CD4-positive, alpha-beta T cell treated with Interleukin-4 for 1 hour (primary cell): ENCODE data around the gene COPE.
"Not testable (repeated sequence)": the region's sequence is repeated elsewhere in the genome, so short reads cannot be mapped to it uniquely, and the experiment has no call there.

Source experiments
- DNase-seq, 2 donors: peaks; one replicate each; pipeline ENCODE4 v3.0.0-alpha.2; 2020 to 2022

The COPE gene

GRCh38 chr19:18906605-18907519 is 12.3 kb downstream of the COPE start:
- DNase-seq, result no peak

- DNase-seq, result no peak
These were observed 13.5 kb downstream of the COPE start for GRCh38 chr19:18905513-18906236.

DNA sequence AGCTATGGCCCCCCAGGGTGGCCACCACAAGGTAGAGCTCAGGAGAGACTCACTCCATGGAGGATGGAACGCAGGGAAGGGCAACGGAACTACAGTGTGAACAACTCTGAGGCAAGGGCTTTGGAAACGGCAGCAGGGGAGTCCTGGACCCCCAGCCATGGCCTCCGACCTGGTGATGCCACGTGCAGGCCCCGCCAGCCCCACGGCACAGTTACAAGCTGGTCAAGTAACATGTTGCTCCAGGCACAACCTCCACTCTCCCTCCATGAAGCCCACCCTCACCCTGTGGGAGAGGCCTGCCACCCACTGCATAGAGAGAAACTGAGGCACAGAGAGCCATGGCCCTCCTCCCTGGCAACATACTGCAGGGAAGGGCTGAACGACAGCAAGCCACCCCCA is 14.1 kb downstream of the COPE start:
- DNase-seq, result no peak

- DNase-seq, result no peak
These were observed 14.7 kb downstream of the COPE start for GRCh38 chr19:18904334-18905057.

DNA sequence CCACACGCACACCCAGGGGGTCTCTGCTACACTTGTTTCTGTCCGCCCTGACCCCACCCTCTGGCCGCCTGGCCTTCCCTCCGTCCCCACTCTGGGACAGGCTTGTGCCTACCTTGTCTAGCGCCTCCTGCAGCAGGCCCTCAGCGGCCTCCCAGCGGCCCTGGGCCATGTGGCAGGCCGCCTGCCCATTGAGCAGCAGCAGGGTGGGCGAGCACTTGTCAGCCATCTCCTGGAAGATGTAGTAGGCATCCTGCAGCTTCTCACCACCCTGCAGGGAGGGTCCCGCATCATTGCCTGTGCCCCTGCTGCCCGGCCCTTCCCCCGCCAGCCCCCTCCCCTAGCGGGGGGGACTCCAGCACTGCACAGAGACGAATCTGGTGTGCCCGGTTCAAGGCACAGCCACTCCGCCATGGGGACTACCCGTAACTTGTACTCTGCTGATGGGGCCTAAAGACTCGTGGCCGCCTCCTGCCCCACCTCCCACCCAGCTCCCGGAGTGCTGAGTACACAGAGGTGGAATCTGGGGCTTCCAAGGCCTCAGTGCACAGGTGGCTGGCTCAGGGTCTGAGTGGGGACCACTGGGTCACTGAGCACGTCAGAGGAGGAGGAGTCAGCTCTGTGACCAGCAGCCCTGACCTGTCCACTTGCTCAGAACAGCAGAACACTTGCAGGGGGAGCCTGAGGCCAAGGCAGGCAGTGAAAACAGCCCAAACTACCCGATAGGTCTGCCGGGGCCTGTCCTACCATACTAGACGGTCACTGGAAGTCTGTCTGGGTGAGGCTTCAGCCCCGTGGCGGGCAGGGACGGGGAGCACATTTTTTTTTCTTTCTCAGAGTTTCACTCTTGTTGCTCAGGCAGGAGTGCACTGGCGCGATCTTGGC is 15.8 kb downstream of the COPE start:
- no peak for DNase-seq

GRCh38 chr19:18902519-18902918 is 16.7 kb downstream of the COPE start:
- not testable (repeated sequence) for DNase-seq

- no peak for DNase-seq
These were observed 17.7 kb downstream of the COPE start for GRCh38 chr19:18901491-18901890.

- DNase-seq, result no peak
These were observed 18.3 kb downstream of the COPE start for GRCh38 chr19:18900700-18901481.

- DNase-seq, result no peak
These were observed 19.3 kb downstream of the COPE start for GRCh38 chr19:18899624-18900560.

DNA sequence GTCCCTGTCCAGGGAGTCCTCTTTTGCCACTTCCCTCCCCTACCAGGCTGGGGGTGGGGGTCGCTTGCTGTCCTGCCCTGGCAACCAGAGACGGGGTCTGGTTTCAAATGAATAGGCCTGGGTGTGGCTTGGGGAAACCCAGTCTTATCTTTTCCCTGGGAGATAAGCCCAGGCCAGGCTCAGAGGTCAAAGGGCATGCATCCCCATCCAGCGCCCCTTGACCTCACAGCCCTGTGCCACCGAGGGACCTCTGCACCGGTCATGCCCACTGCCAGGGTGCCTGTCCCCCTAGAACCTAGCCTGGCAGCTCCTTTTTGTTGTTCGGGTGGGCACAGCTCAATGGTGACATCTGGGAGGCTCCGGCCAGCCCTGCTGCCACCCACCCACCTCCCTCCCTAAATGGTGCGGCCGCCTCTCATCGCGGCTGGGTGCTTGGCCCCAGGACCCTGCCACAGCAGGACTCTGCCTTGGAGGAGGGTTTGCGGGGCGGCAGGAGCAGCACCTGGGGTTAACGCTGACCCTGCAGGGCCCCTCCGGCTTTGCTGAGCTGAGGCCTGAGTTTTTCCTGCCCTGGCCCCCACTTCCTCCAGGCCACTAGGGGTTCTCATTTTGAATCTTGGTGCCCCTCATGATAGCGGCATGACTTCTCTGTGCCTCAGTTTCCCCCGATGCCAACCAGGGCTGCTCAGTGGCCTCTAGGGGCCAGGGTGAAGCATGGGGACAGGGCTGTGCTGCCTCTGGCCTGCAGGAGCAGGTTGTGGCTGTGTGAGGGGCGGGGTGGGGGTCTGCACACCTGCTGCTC is 20.4 kb downstream of the COPE start:
- DNase-seq, result no peak

GRCh38 chr19:18898081-18898606 is 21.0 kb downstream of the COPE start:
- no peak for DNase-seq

GRCh38 chr19:18897094-18898029 is 21.8 kb downstream of the COPE start:
- DNase-seq, result no peak

- no peak for DNase-seq
These were observed 22.8 kb downstream of the COPE start for GRCh38 chr19:18896421-18896841.

DNA sequence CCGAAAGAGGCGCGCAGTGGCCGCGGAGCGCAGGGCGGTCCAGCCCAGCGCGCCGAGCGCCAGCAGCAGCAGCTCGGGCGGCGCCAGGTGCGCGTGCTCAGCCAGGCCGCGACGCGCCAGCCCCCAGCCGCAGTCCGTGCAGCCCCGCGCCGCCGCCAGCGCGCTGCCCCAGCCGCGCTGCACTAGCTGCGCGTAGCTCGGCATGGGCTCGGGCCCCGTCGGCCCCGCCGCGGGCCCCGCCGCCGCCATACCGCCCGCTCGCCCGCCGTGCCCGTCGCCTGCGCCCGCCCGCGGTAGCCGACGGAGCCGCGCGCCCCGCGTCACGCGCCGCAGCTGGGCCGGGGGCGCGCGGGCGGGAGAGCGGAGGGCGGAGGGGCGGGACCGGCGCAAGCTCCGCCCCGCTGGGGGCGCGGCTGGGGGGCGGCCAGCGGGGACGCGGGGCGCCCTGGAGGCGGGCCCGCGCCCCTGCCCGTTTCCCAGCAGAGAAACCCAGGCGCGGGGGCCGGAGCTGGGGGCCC is 23.3 kb downstream of the COPE start, which contains the start of gene CERS1:
CERS1 (minus strand) TSS at position 335 of the 518 bp plus-strand sequence; CDS start at position 249, 86 bp downstream.
- no peak for DNase-seq

GRCh38 chr19:18895038-18895823 is 24.0 kb downstream of the COPE start:
- no peak for DNase-seq

DNA sequence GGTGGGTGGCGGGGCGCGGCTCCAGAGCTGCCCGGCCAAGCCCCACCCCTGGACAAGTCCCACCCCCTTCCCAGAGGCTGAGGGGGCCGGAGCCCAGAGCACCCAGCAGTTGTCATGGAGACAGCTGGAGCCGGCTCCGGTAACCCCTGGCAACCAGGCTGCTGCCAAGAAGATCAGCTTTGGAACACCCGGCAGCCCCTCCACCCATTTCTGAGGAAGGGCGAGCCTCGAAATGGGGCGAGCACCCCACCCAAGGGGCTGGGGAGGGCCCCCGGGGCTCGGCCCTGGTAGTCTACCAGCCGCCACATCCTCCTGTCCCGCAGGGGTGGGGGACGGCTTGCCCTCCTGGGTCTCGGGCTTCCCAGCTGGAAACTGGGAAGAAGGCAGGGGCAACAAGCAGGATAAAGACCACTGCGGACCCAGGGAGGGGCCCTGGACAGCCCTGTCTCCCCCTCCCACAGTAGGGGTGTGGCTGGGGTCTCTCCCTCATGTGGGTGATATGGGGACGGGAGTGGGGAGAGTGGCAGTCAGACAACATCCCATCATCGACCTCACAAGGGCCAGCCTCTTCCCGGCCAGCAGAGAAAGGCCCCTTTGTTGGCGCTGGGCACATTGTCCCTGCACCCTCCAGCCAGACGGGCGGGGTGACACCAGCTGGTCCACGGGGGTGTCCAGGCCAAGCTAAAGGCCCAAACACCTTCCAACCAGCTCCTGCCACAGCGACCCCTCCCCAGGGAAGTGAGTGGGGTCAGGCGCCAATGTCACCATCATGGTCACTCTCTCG is 24.7 kb downstream of the COPE start:
- DNase-seq, result no peak
